ENCODE results near the gene GBP6.
A peak's percentile ranks its signal among the peaks of the same experiment; 100 is the strongest.
"Not testable (repeated sequence)": the region's sequence is repeated elsewhere in the genome, so short reads cannot be mapped to it uniquely, and the experiment has no call there.

Gene GBP6

GRCh38 chr1:89369331-89369730 is 5.5 kb downstream of the GBP6 start:
- DNase-seq, result no peak

DNA sequence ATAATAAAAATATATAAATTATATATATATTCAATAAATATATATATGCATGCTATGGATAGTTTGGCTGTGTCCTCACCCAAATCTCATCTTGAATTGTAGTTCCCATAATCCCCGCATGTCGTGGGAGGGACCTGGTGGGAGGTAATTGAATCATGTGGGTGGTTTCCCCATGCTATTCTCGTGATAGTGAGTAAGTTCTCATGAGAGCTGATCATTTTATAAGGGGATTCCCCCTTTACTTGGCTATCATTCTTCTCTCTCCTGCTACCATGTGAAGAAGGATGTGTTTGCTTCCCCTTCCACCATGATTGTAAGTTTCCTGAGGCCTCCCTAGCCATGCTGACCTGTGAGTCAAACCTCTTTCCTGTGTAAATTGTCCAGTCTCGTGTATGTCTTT is 10.0 kb downstream of the GBP6 start:
- DNase-seq, result peak; percentile 17

- no peak for DNase-seq
Observed at GRCh38 chr1:89378001-89378400, 14.1 kb downstream of the GBP6 start.

DNA sequence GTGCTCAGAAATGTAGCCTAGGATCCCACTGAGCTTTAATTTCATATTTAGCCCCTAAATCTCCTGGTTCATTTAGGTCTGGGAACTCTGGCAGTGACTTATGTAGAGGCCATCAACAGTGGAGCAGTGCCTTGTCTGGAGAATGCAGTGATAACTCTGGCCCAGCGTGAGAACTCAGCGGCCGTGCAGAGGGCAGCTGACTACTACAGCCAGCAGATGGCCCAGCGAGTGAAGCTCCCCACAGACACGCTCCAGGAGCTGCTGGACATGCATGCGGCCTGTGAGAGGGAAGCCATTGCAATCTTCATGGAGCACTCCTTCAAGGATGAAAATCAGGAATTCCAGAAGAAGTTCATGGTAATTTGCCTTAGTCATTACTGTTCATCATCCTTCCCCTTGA is 17.8 kb downstream of the GBP6 start:
- no peak for DNase-seq

- DNase-seq, result no peak
Observed at GRCh38 chr1:89382479-89382878, 18.6 kb downstream of the GBP6 start.

- DNase-seq, result no peak
Observed at GRCh38 chr1:89383185-89383584, 19.3 kb downstream of the GBP6 start.

- no peak for DNase-seq
Observed at GRCh38 chr1:89390707-89391106, 26.8 kb downstream of the GBP6 start.

DNA sequence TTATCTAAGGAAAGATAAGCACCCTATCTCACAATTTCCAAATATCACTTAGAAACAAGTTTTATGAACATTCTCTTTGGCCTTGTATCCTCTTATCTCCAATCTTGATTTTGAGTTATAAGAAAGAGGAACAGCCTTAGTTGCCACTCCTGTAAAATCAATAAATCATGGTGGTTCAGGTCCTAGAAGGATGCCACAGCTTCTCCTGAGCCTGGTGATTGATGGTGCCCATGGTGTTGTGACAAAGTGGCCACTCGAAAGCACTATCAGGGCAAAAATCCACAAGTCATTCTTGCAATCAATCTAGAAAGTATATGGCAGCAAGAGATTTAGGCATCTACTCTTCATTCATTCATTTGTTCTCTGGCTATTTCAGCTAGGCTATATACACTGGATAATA is 27.8 kb downstream of the GBP6 start:
- DNase-seq, result no peak

DNA sequence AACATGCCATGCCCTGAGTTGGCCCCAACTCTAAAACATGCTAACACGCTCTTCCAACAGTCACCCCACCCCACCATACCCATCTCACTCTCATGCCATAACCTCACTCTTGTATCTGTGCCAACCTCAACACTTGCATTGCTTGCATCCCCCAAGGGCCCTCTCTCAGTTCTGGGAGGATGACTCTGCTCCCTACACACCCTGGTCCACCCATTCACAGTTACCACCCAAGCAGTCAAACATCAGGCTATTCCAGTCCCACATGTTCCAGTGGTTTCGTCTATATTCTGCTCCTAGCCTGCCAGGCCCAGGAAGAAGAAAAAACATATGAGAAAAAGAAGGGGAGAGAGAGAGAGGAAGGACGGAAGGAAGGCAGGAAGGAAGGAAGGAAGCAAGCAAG is 31.0 kb downstream of the GBP6 start:
- no peak for DNase-seq

DNA sequence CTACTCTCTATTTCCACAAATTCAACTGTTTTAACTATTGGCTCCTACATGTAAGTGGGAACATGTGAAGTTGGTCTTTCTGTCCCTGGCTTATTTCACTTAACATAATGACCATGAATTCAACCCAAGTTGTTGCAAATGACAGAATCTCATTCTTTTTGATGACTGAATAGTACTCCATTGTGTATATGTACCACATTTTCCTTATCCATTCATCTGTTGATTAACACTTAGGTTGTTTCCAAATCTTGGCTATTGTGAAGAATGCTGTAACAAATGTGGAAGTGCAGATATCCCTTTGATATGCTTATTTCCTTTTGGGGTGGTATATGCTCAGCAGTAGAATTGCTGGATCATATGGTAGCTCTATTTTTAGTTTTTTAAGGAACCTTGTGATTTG is 33.0 kb downstream of the GBP6 start:
- no peak for DNase-seq

DNA sequence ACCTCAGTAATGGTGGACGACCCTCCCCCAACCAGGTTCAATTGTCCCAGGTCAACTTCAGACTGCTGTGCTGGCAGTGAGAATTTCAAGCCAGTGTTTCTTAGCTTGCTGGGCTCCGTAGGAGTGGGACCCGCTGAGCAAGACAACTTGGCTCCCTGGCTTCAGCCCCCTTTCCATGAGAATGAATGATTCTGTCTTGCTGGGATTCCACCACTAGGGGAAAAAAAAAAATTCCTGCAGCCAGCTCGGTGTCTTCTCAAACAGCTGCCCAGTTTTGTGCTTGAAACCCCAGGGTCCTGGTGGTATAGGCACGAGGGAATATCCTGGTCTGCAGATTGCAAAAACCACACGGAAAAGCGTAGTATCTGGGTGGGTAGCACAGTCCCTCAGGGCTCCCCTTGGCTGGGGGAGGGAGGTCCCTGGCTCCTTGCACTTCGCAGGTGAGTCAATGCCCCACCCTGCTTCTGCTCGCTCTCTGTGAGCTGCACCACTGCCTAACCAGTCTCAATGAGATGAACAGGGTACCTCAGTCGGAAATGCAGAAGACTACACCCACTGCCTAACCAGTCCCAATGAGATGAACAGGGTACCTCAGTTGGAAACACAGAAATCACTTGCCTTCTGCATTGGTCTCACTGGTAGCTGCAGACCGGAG is 41.5 kb downstream of the GBP6 start:
- DNase-seq, result no peak

DNA sequence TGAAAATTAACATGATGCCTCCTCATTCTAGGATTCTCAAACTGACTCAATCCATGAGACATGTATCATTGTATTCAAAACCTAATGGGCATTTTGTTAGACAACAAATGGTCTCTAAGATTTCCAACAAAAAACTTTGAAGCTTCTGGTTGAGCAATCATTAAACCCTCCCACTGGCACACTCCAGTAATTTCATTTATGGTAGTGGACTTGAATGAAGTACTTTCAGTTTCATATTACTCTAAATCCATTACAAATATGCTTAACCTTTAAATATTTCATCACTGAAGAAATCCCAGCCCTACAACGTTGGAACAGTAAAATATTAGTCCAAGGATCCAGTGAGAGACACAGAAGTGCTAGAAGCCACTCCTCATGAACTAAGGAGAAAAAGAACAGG is 43.5 kb downstream of the GBP6 start:
- DNase-seq, result no peak

DNA sequence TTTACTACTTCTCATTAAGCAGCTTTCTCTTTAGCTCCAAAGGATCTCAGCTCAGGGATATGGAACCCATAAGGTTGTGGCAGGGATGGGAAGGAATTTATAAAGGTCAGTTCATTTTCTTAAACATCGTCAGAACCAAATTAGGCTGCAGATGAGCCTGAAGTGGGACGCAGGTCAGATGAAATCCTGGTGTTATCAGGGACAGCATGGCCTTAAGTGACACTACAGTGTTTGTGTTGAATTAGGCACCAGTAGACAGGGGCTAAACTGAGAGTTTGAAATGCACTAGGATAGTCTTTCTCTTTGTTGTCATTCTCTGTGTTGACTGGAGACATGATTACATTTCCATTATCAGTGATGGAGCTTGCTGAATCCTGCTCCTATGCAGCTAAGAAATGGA is 43.9 kb downstream of the GBP6 start:
- DNase-seq, result not testable (repeated sequence)

DNA sequence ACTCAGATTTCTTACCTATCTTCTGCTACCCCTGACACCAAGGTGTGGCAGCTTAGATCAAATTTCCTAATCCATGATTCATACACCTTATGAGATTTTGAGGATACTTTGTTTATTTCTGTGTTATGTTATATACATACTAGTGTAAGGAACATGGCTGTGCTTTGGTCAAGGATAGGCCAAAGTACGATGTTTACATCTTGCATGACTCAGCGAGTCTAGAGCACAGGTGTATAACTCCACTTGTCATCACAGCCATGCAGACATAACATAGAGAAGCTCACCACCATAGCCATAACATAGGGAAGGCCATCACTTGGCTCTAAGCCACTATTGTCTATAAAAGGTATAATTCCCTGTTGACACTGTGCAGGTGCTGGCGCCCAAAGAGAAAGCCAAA is 61.2 kb downstream of the GBP6 start:
- DNase-seq, result no peak

- DNase-seq, result no peak
Observed at GRCh38 chr1:89429062-89429461, 65.2 kb downstream of the GBP6 start.

DNA sequence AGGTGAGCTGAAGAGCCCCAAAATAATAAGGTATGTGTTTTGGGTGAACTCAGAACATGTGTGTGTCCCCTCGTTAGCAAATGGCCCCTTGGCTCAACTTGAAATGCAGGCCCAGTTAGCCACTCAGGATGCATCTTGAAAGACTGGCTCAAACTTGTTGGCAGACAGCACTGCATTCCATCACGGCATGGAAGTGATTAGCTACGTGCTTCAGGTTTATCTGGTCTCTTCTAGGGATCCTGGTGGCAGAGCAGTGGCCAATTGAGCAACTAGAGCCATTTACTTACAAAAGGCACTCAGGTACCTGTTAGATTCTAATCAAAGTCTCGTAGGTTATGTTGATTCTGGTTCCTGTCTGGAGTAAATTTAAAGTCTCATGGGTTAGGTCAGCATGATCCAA is 65.8 kb downstream of the GBP6 start:
- not testable (repeated sequence) for DNase-seq

- DNase-seq, result no peak
Observed at GRCh38 chr1:89433421-89433820, 69.6 kb downstream of the GBP6 start.

- DNase-seq, result peak; percentile 31
Observed at GRCh38 chr1:89434058-89434780, 70.4 kb downstream of the GBP6 start.
